K562 (cell line): Measurements from ENCODE around the gene PSMC4. TPM values are rescaled to one million over a fixed set of nuclear protein-coding genes. Genes with fewer than 3 reads are reported as not detected.

ENCODE experiments used
- ATF1 ChIP-seq, 2 experiments: fragments of 450-650 bp in 1 of 2; IDR thresholded peaks; 2 replicates each; pipeline ENCODE4 v1.6.1; 2016; ENCODE audit warnings: missing compliant biosample characterization in 1 of 2, missing genetic modification characterization in 1 of 2
- DMBX1 ChIP-seq: fragments of 250-450 bp; sonication (Bioruptor Pico); IDR thresholded peaks from 2 replicates; pipeline ENCODE4 v1.8.0; 2022; ENCODE audit warnings: inconsistent platforms, mild to moderate bottlenecking, moderate library complexity, borderline replicate concordance
- ESRRB ChIP-seq: fragments of 250-450 bp; sonication (Bioruptor Pico); IDR thresholded peaks from 2 replicates; pipeline ENCODE4 v1.5.0; 2020; ENCODE audit warnings: mild to moderate bottlenecking, moderate library complexity, borderline replicate concordance
- GABPA ChIP-seq: fragments of 200-800 bp; sonication (Bioruptor generic); conservative IDR thresholded peaks from 2 replicates; pipeline ENCODE4 v1.6.1; 2016; ENCODE audit warnings: low read depth, missing genetic modification characterization, missing compliant biosample characterization
- GATA2 ChIP-seq: sonication (generic); formaldehyde crosslinking; IDR thresholded peaks from 2 replicates; pipeline ENCODE4 v1.4.0; 2020; ENCODE audit warnings: mild to moderate bottlenecking, missing genetic modification reagents
- POLR2G ChIP-seq: fragments of 200-400 bp; formaldehyde crosslinking; IDR thresholded peaks from 2 replicates; pipeline ENCODE4 v1.6.1; 2017; ENCODE audit warnings: low read depth, mild to moderate bottlenecking, antibody characterized with exemption, low read length, moderate library complexity
- RERE ChIP-seq: sonication (generic); formaldehyde crosslinking; IDR thresholded peaks from 2 replicates; pipeline ENCODE4 v1.8.0; 2023; ENCODE audit warnings: missing genetic modification reagents, mild to moderate bottlenecking, borderline replicate concordance
- SNAPC5 ChIP-seq: fragments of 250-450 bp; sonication (Bioruptor Pico); IDR thresholded peaks from 2 replicates; pipeline ENCODE4 v1.8.0; 2021; ENCODE audit warnings: moderate library complexity, mild to moderate bottlenecking, inconsistent platforms
- SP2 ChIP-seq: IDR thresholded peaks from 2 replicates; pipeline ENCODE4 v1.6.1; 2011; ENCODE audit warnings: mild to moderate bottlenecking, low read depth, low read length, moderate library complexity; ENCODE audit not compliant: poor library complexity, severe bottlenecking; ENCODE audit errors: extremely low read depth
- STAT5A ChIP-seq: IDR thresholded peaks from 2 replicates; pipeline ENCODE4 v1.6.1; 2012; ENCODE audit warnings: low read length, inconsistent platforms, borderline replicate concordance
- ZNF79 ChIP-seq: fragments of 250-450 bp; sonication (Bioruptor Pico); IDR thresholded peaks from 2 replicates; pipeline ENCODE4 v1.4.0; 2020; ENCODE audit warnings: low read depth, mild to moderate bottlenecking, moderate library complexity
- polyA plus RNA-seq, 8 experiments: library from polyadenylated mRNA; depleted of rRNA in 4 of 8; stranded (reverse) in 5 of 8; unstranded in 3 of 8; fragments of >200 nt; fragmentation: Nextera tagmentation in 2 of 8; fragmentation: Illumina TruSeq in 1 of 8; extraction: Ambion mirVana in 2 of 8; extraction: Trizol in 1 of 8; gene quantifications; 2 replicates each; pipeline versions ENCODE4 v1.2.1 to v1.2.3, GENCODE V29; 2011 to 2014; ENCODE audit warnings: inconsistent platforms in 1 of 8, missing spikeins in 1 of 8
- total RNA-seq, 7 experiments: library from RNA; depleted of rRNA in 6 of 7; stranded (reverse); fragments of >200 nt in 6 of 7; fragmentation: Illumina TruSeq in 2 of 7; extraction: Trizol in 2 of 7; gene quantifications; 2 replicates each; pipeline versions ENCODE4 v1.2.1 to v1.2.3, GENCODE V29; 2011 to 2021; ENCODE audit warnings: low replicate concordance in 1 of 7
- TF ChIP-seq, protein P1 (sequence below): fragments of 450-650 bp; formaldehyde crosslinking; conservative IDR thresholded peaks from 2 replicates; pipeline ENCODE4 v1.4.0; 2022; ENCODE audit warnings: mild to moderate bottlenecking, missing genetic modification characterization
- TF ChIP-seq, protein P2 (sequence below), 3 experiments: fragments of 200-800 bp in 1 of 3; sonication (Bioruptor generic) in 1 of 3; sonication (generic) in 1 of 3; formaldehyde crosslinking in 1 of 3; IDR thresholded peaks; 2 replicates each; pipeline versions ENCODE4 v1.6.1 to v1.8.0; 2016 to 2022; ENCODE audit warnings: mild to moderate bottlenecking in 2 of 3, missing compliant biosample characterization in 2 of 3, missing genetic modification characterization in 2 of 3, missing genetic modification reagents in 1 of 3
- TF ChIP-seq, protein P3 (sequence below): fragments of 450-650 bp; formaldehyde crosslinking; IDR thresholded peaks from 2 replicates; pipeline ENCODE4 v1.4.0; 2020; ENCODE audit warnings: mild to moderate bottlenecking
- TF ChIP-seq, protein P4 (sequence below): sonication (generic); formaldehyde crosslinking; IDR thresholded peaks from 2 replicates; pipeline ENCODE4 v1.8.0; 2023; ENCODE audit warnings: mild to moderate bottlenecking, missing genetic modification reagents

The PSMC4 gene
- total and polyA plus RNA-seq, 9 of the 15 experiments (the other 6 are each of a cell fraction or from before 2014, with no cell fraction given): 45.9 to 475 (median 142) TPM

GRCh38 chr19:39970675-39971379 lies at the start of gene PSMC4 (continued):
- TF ChIP-seq, protein P1, sequence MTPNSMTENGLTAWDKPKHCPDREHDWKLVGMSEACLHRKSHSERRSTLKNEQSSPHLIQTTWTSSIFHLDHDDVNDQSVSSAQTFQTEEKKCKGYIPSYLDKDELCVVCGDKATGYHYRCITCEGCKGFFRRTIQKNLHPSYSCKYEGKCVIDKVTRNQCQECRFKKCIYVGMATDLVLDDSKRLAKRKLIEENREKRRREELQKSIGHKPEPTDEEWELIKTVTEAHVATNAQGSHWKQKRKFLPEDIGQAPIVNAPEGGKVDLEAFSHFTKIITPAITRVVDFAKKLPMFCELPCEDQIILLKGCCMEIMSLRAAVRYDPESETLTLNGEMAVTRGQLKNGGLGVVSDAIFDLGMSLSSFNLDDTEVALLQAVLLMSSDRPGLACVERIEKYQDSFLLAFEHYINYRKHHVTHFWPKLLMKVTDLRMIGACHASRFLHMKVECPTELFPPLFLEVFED: peak; percentile 44; the same call in 1 of the 2 replicates
- TF ChIP-seq, protein P2, sequence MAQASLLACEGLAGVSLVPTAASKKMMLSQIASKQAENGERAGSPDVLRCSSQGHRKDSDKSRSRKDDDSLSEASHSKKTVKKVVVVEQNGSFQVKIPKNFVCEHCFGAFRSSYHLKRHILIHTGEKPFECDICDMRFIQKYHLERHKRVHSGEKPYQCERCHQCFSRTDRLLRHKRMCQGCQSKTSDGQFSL (CRISPR knock-in tag; IDR thresholded peaks at IDR 0.05): no peak; the same call in 1 of the 2 replicates
- TF ChIP-seq, protein P2 (tag; IDR thresholded peaks at IDR 0.05): no peak
- TF ChIP-seq, protein P3, sequence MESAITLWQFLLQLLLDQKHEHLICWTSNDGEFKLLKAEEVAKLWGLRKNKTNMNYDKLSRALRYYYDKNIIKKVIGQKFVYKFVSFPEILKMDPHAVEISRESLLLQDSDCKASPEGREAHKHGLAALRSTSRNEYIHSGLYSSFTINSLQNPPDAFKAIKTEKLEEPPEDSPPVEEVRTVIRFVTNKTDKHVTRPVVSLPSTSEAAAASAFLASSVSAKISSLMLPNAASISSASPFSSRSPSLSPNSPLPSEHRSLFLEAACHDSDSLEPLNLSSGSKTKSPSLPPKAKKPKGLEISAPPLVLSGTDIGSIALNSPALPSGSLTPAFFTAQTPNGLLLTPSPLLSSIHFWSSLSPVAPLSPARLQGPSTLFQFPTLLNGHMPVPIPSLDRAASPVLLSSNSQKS (CRISPR knock-in tag): no peak
- TF ChIP-seq SP2 (no peak), ESRRB (CRISPR knock-in tag) (no peak), POLR2G (peak; percentile 98), STAT5A (no peak; the same call in 1 of the 2 replicates), SNAPC5 (CRISPR knock-in tag) (no peak), RERE (no peak), ZNF79 (CRISPR knock-in tag) (no peak), DMBX1 (CRISPR knock-in tag) (peak; percentile 26; the same call in 1 of the 2 replicates), GABPA (tag) (peak; percentile 98), ATF1 (CRISPR knock-in tag; IDR thresholded peaks at IDR 0.05) (no peak), ATF1 (tag; IDR thresholded peaks at IDR 0.05) (peak; percentile 97), GATA2 (CRISPR knock-in tag) (peak; percentile 96)
- TF ChIP-seq, protein P4, sequence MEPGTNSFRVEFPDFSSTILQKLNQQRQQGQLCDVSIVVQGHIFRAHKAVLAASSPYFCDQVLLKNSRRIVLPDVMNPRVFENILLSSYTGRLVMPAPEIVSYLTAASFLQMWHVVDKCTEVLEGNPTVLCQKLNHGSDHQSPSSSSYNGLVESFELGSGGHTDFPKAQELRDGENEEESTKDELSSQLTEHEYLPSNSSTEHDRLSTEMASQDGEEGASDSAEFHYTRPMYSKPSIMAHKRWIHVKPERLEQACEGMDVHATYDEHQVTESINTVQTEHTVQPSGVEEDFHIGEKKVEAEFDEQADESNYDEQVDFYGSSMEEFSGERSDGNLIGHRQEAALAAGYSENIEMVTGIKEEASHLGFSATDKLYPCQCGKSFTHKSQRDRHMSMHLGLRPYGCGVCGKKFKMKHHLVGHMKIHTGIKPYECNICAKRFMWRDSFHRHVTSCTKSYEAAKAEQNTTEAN (CRISPR knock-in tag): no peak
